Astrocyte of the hippocampus (primary cell): ENCODE data around the gene SURF1.
"Not testable (repeated sequence)": the region's sequence is repeated elsewhere in the genome, so short reads cannot be mapped to it uniquely, and the experiment has no call there.

Experiments
- DNase-seq: peaks from one replicate; pipeline ENCODE4 v3.0.0; 2011; ENCODE audit warnings: low read depth, low spot score

The SURF1 gene, protein sequence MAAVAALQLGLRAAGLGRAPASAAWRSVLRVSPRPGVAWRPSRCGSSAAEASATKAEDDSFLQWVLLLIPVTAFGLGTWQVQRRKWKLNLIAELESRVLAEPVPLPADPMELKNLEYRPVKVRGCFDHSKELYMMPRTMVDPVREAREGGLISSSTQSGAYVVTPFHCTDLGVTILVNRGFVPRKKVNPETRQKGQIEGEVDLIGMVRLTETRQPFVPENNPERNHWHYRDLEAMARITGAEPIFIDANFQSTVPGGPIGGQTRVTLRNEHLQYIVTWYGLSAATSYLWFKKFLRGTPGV

DNA sequence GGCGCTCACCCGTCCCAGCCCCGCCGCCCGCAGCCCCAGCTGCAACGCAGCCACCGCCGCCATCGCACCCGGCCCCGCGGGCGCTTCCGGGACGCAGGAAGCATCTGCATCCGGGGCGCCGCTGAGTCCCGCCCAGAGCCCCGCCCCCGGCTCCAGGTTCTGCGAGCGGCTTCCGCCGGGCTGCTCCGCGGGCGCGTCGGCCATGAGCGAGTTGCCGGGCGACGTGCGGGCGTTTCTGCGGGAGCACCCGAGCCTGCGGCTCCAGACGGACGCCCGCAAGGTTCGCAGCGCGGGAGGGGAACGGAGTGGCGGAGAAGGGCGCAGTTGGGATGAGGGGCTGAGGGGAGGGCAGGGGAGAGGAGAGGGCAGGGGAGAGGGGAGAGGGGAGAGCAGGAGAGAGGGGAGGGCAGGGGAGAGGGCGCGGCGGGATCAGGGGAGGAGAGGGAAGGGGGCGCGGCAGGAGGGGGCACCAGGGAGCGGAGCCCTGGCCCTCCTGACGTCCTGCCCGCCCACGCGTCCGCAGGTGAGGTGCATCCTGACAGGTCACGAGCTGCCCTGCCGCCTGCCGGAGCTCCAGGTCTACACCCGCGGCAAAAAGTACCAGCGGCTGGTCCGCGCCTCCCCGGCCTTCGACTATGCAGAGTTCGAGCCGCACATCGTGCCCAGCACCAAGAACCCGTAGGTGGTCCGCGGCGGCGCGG is at the start of gene SURF1, which contains the start of gene SURF2:
TSS of gene SURF1 (minus strand) at position 97 of the 701 bp plus-strand sequence. CDS start at position 63, 34 bp downstream.
TSS of gene SURF2 (plus strand) at position 160 of the 701 bp plus-strand sequence. CDS start at position 203, 43 bp downstream.
- DNase-seq, result peak; percentile 93

DNA sequence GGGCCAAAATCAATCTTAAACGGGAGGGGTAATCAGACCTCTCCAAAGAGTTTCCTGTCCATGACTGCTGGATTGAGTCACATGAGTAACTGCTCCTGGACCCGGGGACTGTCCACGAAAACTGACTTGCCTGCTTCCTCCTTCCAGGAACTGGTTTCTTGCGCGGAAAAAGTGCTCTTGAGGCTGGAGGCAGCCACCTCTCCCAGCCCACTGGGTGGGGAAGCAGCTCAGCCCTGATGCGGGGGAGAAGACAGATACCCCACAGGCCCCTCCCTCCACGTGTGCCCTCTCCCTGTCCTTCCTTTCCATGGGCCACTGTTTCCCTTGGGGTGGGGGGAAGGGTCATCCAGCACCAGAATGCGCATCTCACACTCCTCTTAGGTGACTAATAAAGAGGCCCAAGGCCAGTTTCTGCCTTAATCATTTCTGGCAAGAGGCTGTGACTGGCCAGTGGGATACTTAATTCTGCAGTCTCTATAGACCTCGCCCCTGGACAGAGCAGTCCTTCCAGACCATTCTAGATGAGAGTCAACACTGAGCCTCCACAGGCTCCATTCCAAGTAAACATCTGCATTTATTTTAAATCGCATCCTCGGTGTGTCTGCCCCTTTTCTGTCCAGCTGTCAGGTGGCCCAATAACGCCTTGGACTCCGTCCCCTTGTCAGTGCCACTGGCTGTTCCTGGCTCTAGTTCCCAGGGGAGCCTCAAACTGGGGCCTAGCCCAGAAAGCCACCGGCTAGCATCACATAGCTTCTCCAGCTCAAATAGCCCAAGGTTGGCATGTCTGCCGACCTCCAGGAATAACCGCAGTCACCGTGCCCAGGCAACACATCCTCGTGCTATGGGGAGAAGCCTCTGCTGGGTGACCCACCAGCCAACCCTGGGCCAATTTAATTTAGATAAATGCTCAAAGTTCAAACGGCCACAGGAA is 49.5 kb upstream of the SURF1 start:
- peak; percentile 17 for DNase-seq

DNA sequence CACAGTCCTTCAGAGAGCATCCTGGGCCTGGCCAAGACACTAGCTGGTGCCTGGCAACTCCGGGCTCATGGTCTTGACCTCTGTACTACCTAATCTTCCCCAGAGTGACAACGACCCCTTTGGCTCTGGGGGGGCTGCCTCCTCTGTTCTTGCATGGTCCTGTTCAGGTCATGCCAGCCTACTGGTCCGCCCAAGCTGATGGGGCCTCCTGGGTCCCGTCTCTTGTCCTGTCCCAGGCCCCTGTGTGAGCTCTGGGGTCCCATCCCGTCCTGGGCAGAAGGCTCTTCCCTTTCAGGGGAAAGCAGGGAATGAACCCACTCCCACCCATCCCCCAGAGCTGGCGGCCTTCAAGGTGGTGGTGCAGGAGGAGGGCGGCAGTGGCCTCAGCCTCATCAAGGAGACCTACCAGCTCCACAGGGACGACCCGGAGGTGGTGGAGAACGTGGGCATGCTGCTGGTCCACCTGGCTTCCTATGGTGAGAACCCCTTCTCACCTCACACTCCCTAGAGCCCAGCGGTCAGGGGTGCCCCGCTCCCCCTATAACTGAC is 48.2 kb upstream of the SURF1 start:
- no peak for DNase-seq

DNA sequence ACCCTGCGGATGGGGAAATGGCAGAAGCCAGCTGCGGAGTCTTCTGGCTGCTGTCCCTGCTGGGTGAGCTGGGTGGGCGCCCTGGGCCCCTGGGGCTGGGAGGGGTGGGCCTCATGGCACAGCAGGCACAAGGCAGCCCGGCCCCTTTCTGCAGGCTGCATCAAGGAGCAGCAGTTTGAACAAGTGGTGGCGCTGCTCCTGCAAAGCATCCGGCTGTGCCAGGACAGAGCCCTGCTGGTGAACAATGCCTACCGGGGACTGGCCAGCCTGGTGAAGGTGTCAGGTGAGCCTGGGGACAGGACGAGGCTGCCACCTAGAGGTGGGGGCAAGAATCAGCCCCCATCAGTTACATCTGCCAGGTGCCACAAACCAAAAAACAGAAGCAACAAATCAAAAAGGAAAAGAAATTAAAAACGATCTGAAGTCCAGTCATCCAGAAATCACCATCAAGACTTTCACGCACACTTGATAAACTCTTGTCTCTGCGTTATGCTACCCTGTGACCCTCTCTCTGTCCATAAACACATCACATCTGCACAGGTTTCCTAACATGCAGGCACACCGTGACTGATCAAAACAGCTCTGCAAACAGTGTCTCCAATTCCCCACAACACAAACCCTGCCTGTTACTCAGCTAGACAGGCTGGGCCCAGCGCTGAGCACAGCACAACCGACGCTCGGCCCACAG is 47.6 kb upstream of the SURF1 start:
- peak; percentile 21 for DNase-seq

DNA sequence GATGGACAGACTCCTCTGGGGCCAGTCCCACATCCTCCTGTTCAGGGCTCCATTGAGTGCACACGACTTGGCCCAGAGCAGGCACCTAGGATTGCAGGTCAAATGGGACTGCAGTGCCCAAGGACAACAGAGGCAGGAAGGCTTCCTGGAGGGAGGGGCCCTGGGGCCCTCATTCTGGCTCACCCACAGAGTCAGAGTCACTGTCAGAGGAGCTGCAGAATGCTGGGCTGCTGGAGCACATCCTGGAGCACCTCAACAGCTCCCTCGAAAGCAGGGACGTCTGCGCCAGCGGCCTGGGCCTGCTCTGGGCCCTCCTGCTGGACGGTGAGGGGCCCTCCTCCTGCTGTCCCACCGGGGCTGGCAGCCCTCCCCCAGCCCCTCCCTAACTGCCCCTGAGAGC is 46.4 kb upstream of the SURF1 start:
- no peak for DNase-seq

DNA sequence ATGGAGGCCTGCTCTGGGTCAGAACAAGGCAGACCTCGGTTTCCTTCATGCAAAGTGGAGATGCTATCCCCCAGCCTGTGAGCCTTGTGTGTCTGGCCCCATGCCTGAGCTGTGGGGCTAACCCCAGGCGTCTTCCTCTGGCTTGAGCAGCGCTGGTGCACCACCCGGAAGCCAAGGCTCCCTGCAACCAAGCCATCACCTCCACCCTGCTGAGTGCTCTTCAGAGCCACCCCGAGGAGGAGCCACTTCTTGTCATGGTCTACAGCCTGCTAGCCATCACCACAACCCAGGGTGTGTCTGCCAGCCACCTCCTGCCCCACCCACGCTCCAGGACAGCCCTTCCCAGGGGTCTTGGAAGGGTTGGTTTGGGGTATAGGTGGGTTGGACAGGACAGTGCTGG is 45.3 kb upstream of the SURF1 start:
- DNase-seq, result no peak

DNA sequence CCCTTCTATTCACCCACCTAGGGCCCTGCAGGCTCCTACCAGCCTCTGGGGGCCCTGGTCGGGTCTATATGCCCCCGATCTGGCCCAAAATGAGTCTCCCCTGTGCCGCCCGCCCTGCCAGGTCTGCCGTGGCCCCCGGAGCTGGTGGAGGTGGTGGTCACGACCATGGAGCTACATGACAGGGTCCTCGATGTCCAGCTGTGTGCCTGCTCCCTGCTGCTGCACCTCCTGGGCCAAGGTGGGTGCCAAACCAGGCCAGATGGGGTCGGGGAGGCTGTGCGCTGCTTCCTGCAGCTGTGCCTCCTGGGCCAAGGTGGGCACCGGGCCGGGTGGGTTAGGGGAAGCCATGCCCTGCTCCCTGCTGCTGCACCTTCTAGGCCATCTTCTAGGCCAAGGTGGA is 44.0 kb upstream of the SURF1 start:
- DNase-seq, result no peak

DNA sequence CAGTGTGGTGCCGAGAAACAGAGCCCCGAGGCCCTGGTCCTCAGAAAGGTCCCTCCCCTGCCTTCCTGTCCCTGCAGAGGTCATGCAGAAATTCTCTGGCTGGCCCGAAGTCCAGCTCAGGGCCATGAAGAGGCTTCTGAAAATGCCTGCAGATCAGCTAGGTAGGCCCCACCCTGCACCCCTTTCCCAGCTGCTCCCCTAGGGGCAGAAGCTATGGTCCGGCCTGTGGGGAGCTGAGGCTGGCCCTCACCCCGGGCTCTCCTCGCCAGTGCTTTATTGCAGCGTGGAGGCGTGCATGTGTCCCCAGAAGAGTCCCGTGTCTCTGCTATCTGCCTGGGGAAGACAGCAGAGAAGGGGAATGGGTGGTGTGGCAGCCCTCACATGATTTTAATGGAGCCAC is 41.6 kb upstream of the SURF1 start:
- no peak for DNase-seq

DNA sequence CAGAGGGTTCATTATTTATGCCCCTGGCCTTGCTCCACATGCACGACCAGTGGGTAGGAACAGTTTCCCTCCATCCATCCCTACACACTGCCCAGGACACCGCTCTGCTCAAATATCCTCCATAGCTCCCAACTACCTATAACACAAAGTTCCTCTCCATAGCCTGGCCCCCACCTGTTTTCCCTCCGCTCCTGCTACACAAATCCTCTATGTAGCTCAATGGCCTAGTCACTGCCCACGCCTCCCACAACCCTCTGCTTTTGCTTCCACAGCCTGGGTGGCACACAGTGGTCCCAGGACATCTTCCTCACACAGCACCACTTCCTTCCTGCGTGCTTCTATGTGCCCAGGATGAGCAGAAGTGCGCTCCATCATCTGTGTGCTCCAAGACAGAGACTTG is 41.1 kb upstream of the SURF1 start:
- DNase-seq, result no peak

DNA sequence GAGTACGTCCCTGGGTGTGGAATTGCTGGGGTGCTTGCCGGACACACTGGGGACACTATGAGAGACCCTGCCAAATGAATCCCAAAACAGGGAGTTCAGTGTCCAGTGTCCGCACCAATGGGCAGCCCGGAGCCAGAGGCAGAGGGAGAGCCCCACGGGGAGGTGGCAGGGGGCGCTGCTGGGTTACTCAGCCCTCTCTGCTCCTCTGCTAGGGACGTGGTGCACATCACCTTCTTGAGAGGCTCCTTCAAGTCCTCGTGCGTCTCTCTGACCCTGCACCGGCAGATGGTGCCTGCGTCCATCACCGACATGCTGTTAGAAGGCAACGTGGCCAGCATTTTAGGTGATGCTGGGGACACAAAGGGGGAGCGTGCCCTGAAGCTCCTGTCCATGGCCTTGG is 40.7 kb upstream of the SURF1 start:
- DNase-seq, result peak; percentile 21

DNA sequence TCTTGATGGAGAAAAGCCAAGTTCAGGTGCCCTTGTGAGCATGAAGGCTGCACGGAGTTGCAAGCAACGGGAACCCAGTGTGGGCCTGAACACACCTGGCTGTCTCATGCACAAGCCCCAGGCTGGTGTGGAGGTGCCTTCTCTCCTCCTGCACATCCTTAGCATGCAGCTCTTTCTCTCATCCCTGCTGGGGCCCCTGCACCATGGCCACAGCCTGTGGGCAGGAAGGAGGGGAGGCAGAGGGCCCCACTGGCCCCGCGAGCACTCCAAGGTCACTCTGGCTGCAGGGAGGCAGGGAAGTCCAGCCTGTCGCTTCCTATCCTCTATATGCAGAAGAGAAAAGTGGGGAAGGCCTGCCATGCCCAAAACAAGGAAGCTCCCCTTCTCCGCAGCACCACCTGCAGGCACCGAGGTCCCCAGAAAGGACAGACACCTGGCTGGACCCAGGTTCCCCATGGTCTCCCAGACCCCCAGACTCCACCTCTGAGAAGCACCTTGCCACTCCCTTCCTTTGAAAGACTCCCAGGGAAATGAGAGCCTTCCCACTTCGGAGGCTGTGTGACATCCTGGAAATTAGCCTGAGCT is 38.5 kb upstream of the SURF1 start:
- DNase-seq, result no peak

DNA sequence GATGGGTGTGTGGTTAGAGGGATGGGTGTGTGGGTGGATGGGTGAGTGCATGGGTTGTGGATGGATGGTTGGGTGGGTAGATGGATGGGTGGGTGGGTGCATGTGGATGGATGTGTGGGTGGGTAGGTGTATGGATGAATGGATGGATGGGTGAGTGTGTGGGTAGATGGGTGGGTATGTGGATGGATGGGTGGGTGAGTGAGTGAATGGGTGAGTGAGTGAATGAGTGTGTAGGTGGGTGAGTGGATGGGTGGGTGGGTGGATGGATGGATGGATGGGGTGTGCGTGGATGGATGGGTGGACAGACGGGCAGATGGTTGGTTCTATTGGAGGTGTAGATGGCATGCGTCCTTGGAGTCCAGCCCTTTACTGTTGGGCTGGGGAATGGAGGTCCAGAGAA is 37.1 kb upstream of the SURF1 start:
- DNase-seq, result no peak

DNA sequence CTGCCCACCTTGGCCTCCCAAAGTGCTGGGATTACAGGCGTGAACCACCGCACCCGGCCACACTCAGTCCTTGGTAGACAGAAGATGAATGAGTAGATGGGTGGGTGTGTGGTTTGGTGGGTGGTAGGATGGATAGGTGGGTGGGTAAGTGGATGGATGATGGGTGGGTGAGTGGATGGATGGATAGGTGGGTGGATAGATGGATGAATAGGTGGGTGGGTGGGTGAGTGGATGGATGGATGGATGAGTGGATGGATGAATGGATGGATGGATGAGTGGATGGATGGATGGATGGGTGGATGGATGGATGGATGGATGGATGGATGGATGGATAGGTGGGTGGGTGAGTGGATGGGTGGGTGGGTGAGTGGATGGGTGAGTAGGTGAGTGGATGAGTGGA is 36.0 kb upstream of the SURF1 start:
- not testable (repeated sequence) for DNase-seq

DNA sequence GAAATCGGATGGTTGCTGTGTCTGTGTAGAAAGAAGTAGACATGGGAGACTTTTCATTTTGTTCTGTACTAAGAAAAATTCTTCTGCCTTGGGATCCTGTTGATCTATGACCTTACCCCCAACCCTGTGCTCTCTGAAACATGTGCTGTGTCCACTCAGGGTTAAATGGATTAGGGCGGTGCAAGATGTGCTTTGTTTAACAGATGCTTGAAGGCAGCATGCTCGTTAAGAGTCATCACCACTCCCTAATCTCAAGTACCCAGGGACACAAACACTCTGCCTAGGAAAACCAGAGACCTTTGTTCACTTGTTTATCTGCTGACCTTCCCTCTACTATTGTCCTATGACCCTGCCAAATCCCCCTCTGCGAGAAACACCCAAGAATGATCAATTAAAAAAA is 35.2 kb upstream of the SURF1 start:
- not testable (repeated sequence) for DNase-seq

DNA sequence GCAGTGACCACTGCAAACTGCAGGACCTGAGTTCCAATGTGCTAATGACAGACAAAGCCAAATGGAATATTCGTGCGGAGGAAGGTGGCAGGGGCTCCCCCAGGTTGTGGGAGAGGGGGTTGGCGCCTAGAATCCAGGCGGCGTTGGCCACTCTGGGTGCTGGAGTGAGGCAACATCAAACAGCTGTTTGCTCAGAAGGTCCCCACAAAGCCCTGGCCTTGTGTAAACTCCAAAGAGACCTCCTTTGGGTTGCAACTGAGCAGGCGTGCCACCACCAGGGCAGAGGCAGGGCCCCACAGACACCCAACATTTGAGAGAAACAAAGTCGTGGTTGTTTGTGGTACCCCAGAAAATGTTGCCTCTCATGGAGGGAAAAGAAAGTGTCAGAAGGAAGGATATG is 34.4 kb upstream of the SURF1 start:
- no peak for DNase-seq

DNA sequence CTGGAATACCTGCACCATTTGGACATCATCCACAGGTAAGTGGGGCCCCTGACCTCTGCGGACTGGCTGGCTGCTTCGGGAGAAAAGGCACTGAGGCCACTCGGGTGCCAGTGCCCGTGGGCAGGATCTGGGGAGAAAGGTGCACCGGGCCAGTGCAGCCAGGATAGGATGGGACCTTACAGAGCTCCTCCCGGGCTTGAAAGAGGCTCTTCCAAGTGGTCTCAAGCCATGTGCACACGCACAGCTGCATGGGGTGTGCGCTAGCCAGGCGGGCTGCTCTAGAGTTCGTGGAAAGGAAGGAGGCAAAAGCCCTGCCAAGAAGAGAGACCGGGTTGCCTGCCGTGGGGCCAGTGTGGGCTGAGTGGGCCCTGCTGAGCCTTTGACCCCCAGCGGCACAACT is 33.3 kb upstream of the SURF1 start:
- DNase-seq, result no peak

DNA sequence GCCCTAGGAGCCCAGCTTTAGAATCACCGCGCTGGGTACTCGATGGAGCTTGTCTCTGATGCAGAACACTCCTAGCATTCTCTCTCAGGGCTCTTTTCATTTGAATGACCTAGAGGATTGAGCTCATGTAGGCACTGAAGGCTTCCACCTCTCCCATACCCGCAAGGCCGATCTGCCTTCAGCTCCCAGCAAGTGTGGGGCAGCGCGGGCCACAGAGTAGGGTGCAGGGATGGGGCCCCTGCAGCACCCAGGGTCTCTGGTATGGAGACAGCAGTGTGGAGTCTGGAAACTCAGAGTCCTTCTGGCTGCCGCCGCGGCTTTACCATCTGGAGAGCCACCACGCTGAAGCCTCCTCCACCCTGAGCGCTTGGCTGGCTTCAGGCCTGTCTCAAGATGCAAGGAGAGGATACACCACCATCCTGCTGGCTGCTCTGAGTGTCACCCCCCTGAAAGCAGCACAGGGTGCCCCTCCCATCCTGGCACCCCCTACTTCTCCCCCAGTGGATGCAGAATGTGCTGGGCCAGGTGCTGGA is 32.8 kb upstream of the SURF1 start:
- no peak for DNase-seq

DNA sequence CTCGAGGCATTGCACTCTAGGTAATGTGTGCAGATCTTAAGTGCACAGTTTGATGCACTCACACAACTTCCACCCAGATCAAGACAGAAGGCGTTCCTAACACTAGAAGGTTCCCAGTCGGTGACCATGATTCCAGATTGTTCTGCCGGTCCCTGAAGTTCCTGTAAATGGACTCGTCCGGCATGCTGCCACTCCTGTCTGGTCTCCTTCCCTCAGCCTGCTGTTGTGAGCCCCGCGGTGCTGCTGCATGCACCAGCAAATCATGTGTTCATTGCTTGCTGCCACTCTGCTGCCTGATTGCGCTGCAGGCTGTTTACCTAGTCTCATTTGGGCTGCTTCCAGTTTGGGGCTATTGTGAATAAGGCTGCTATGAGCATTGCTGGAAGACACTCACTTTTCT is 31.4 kb upstream of the SURF1 start:
- no peak for DNase-seq

DNA sequence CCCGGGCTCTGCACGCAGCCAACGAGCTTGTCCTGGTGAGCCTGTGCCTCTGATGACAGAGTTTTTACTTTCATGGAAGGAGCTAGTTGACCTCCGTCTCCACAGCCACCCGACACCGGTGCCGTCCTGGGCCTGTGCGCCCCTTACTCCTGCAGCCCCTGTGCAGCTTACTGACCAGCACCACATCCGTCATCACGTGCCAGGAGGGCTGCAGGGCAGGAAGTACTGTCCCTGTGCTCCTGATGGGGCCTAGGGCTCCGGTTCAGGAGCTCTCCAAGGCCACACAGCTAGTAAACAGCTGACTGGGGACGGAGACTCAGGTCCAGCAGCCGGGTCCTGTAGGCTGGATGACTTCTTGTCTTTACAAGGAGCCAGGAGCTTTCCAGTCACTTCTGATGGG is 30.1 kb upstream of the SURF1 start:
- no peak for DNase-seq

DNA sequence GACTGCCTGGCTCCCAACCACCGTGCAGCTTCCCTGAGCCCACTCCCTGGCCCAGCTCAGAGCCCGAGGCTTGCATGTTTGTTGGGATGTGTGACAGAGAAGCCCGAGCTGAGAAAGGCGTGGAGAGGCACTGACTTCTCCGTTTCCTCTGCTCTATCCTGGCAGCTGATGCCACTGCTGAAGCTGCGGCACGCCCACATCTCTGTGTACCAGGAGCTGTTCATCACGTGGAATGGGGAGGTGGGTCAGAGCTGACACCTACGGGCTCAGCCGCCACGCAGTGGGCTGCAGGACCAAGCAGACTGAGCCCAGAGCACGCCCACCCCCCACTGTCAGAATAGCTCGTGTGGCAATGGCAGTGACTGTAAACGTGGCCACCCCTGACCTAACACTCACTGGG is 29.2 kb upstream of the SURF1 start:
- DNase-seq, result no peak
